HepG2 (cell line): ENCODE results near the gene ADGRB2. TPM values are rescaled to one million over a fixed set of nuclear protein-coding genes. Genes with fewer than 3 reads are reported as not detected.

Experiments used
- DMTF1 ChIP-seq: sonication (generic); formaldehyde crosslinking; IDR thresholded peaks from 2 replicates; pipeline ENCODE4 v1.4.0; 2020; ENCODE audit warnings: mild to moderate bottlenecking, missing genetic modification reagents
- HINFP ChIP-seq: sonication (generic); formaldehyde crosslinking; IDR thresholded peaks from 2 replicates; pipeline ENCODE4 v1.4.0; 2020; ENCODE audit warnings: low read depth, mild to moderate bottlenecking, missing genetic modification reagents
- KMT2A ChIP-seq: sonication (generic); formaldehyde crosslinking; IDR thresholded peaks from 2 replicates; pipeline ENCODE4 v1.4.0; 2020; ENCODE audit warnings: missing genetic modification reagents
- MED8 ChIP-seq: sonication (generic); formaldehyde crosslinking; IDR thresholded peaks from 2 replicates; pipeline ENCODE4 v1.8.1; 2023; ENCODE audit warnings: mild to moderate bottlenecking, missing genetic modification reagents; ENCODE audit not compliant: insufficient replicate concordance
- PHF5A ChIP-seq: IDR thresholded peaks from one replicate; pipeline ENCODE4 v1.6.1; 2018; ENCODE audit warnings: low read depth, missing genetic modification reagents; ENCODE audit not compliant: unreplicated experiment
- REL ChIP-seq: sonication (generic); formaldehyde crosslinking; conservative IDR thresholded peaks from 2 replicates; pipeline ENCODE4 v1.8.0; 2022; ENCODE audit warnings: mild to moderate bottlenecking, missing genetic modification reagents, moderate library complexity
- SALL2 ChIP-seq: sonication (generic); formaldehyde crosslinking; IDR thresholded peaks from 2 replicates; pipeline ENCODE4 v1.8.1; 2023; ENCODE audit warnings: mild to moderate bottlenecking, missing genetic modification reagents, inconsistent platforms
- XRCC5 ChIP-seq: fragments of 200-400 bp; formaldehyde crosslinking; optimal IDR thresholded peaks from 2 replicates; pipeline ENCODE3; 2017; ENCODE audit warnings: mild to moderate bottlenecking, low read length
- ZNF431 ChIP-seq: sonication (generic); formaldehyde crosslinking; IDR thresholded peaks from 2 replicates; pipeline ENCODE4 v1.9.0; 2022; ENCODE audit warnings: missing genetic modification reagents, low read depth, mild to moderate bottlenecking, borderline replicate concordance
- ZNF530 ChIP-seq: sonication (generic); formaldehyde crosslinking; IDR thresholded peaks from 2 replicates; pipeline ENCODE4 v1.5.0; 2020; ENCODE audit warnings: low read depth, mild to moderate bottlenecking, missing genetic modification reagents
- ZNF556 ChIP-seq: sonication (generic); formaldehyde crosslinking; IDR thresholded peaks from 2 replicates; pipeline ENCODE4 v1.4.0; 2020; ENCODE audit warnings: mild to moderate bottlenecking, missing genetic modification reagents, borderline replicate concordance
- ZNF687 ChIP-seq: sonication (generic); formaldehyde crosslinking; IDR thresholded peaks from 2 replicates; pipeline ENCODE4 v1.5.1; 2020; ENCODE audit warnings: mild to moderate bottlenecking, missing genetic modification reagents, moderate library complexity
- polyA plus RNA-seq, 8 experiments: library from polyadenylated mRNA; depleted of rRNA in 3 of 8; stranded (reverse) in 7 of 8; unstranded in 1 of 8; fragments of >200 nt; fragmentation: Illumina TruSeq in 4 of 8; extraction: Trizol in 4 of 8; gene quantifications; 2 replicates each; pipeline versions ENCODE4 v1.2.1 to v1.2.3, GENCODE V29; 2011 to 2016; ENCODE audit warnings: low read depth in 4 of 8, missing spikeins in 1 of 8, mixed read lengths in 1 of 8; ENCODE audit not compliant: insufficient read depth in 1 of 8
- total RNA-seq, 5 experiments: library from RNA; depleted of rRNA; stranded (reverse); fragments of >200 nt; fragmentation: Illumina TruSeq; extraction: Trizol; gene quantifications; 2 replicates each; pipeline ENCODE4 v1.2.3, GENCODE V29; 2016; ENCODE audit warnings: low read depth in 1 of 5

The ADGRB2 gene
- total and polyA plus RNA-seq, 2 of the 13 experiments (the other 11 are each of a cell fraction or from before 2014, with no cell fraction given): 0.03 to 0.09 TPM

GRCh38 chr1:31762726-31763670, 1.1 kb downstream of the ADGRB2 start (continued):
- no peak for TF ChIP-seq REL (CRISPR knock-in tag)
- no peak for TF ChIP-seq ZNF431
- TF ChIP-seq SALL2 (CRISPR knock-in tag): no peak
- no peak for TF ChIP-seq PHF5A
- no peak for TF ChIP-seq ZNF530 (CRISPR knock-in tag)
- peak; percentile 49; the same call in 1 of the 2 replicates for TF ChIP-seq ZNF687 (CRISPR knock-in tag)
- peak; percentile 48; the same call in 1 of the 2 replicates for TF ChIP-seq ZNF556
- no peak for TF ChIP-seq HINFP (CRISPR knock-in tag)
- TF ChIP-seq KMT2A (CRISPR knock-in tag): no peak
- no peak for TF ChIP-seq MED8
- TF ChIP-seq DMTF1 (CRISPR knock-in tag): no peak
- TF ChIP-seq XRCC5: peak; percentile 57
